UCSD-AML1 (cell line): ENCODE measurements around the gene DNTT.

Source experiments
- DNase-seq: peaks from one replicate; lab custom pipeline; 2025; ENCODE audit not compliant: unreplicated experiment; lab: John Stamatoyannopoulos, UW

DNTT gene

GRCh38 chr10:96341219-96342182 is 37.3 kb downstream of the DNTT start:
- DNase-seq = no peak

- DNase-seq = no peak
These were observed 38.2 kb downstream of the DNTT start for GRCh38 chr10:96342402-96342801.

GRCh38 chr10:96344178-96344577 is 39.9 kb downstream of the DNTT start:
- DNase-seq = no peak

GRCh38 chr10:96345222-96345621 is 41.0 kb downstream of the DNTT start:
- no peak for DNase-seq

- DNase-seq = no peak
These were observed 42.1 kb downstream of the DNTT start for GRCh38 chr10:96346295-96346694.

- DNase-seq = no peak
These were observed 47.8 kb downstream of the DNTT start for GRCh38 chr10:96352027-96352426.

GRCh38 chr10:96352582-96352981 is 48.3 kb downstream of the DNTT start:
- DNase-seq = no peak

GRCh38 chr10:96357038-96357620 is 52.9 kb downstream of the DNTT start:
- no peak for DNase-seq

- no peak for DNase-seq
These were observed 54.8 kb downstream of the DNTT start, which contains the start of gene OPALIN for GRCh38 chr10:96358851-96359540. Gene OPALIN, minus strand, starts transcription at chr10:96359002. Its CDS starts 106 bp downstream, at chr10:96358896.

GRCh38 chr10:96359616-96360015 is 55.4 kb downstream of the DNTT start:
- no peak for DNase-seq

GRCh38 chr10:96360331-96360730 is 56.1 kb downstream of the DNTT start:
- no peak for DNase-seq

- no peak for DNase-seq
These were observed 56.5 kb downstream of the DNTT start for GRCh38 chr10:96360766-96361165.

- DNase-seq = no peak
These were observed 61.3 kb downstream of the DNTT start for GRCh38 chr10:96365571-96365970.

GRCh38 chr10:96366508-96366907 is 62.3 kb downstream of the DNTT start:
- no peak for DNase-seq

- no peak for DNase-seq
These were observed 63.2 kb downstream of the DNTT start for GRCh38 chr10:96367470-96367869.

GRCh38 chr10:96368971-96369370 is 64.7 kb downstream of the DNTT start:
- no peak for DNase-seq

GRCh38 chr10:96369890-96370583 is 65.8 kb downstream of the DNTT start:
- DNase-seq = no peak

- DNase-seq = peak; percentile 44
These were observed 66.4 kb downstream of the DNTT start for GRCh38 chr10:96370584-96371157.

GRCh38 chr10:96371356-96371755 is 67.1 kb downstream of the DNTT start:
- DNase-seq = no peak

- no peak for DNase-seq
These were observed 69.8 kb downstream of the DNTT start for GRCh38 chr10:96374004-96374403.

- no peak for DNase-seq
These were observed 70.4 kb downstream of the DNTT start for GRCh38 chr10:96374639-96374984.
